ENCODE measurements around the gene PVALEF. TPM values are rescaled to one million over a fixed set of nuclear protein-coding genes. Genes with fewer than 3 reads are reported as not detected.
A peak's percentile ranks its signal among the peaks of the same experiment; 100 is the strongest.

PVALEF gene
- total and polyA plus RNA-seq, 2 of the 8 experiments (the other 6 are each of a cell fraction or from before 2014, with no cell fraction given), result 0.03 TPM; not detected in 1

DNA sequence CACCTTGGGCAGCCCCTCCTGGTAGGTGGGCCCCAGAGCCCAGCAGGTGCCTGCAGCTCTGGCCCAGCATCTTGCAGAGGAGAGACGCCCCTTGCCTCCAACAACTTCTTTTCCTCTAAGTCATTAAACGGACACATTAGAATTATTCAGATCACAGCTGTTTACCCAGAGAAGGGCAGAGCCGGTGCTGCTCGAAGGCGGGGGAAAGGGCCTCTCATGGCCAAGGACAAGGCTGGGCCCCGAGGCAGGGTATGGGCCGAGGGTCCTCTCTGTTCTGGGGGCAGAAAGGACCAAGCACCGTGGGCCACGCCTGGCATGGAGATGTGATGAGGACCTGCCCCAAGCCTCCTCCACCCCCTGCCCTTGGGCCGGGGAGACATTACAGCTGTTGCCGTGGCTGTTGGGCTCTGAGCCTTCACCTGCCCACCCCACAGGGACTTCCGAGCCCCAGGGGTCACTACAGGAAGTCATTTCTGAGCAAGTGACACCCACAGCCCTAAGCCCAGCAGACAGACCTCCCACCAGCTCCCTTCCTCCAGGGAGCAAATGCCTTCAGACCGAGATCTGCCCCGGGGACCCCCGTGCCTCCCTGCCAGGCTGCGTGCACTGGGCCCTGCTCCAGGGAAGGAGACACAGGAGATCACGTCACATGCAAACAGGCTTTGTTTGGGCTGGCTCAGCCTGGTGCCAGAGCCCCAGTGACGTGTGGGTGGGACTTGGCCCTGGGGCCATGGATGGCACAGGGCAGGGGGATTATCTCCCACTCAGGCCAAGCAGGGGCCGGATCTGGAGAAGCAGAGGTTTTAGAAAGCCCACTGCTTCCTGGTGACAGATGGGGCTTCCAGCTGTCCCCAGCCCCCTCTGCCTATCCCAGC is 699 bp upstream of the PVALEF start:
- Histone ChIP-seq H3K14ac (ENCODE audit: insufficient read length) (no peak overlapping the region), H4K5ac (ENCODE audit: insufficient read length, low read depth, low read length) (no peak overlapping the region), H2BK120ac (replicated peaks; ENCODE audit: low read depth, low read length) (no peak overlapping the region), H2AFZ (ENCODE audit: low read length) (no peak overlapping the region), H3K79me1 (ENCODE audit: low read depth, low read length) (no peaks in the 10 kb centered on the region), H3K27me3 (replicated peaks in 1 of 4; ENCODE audit: control insufficient read depth in 3 of 4, extremely low read depth in 1 of 4, insufficient read depth in 3 of 4, low read length in 3 of 4) (peaks cover 0 to 7% (median 4%) of the 10 kb centered on the region in 4 experiments; a peak in 5 of 7 replicates), H3K4me2 (ENCODE audit: insufficient read depth in 1 of 2, low read depth in 2 of 2, low read length in 2 of 2) (no peak overlapping the region), H4K20me1 (replicated peaks in 1 of 2; ENCODE audit: control insufficient read depth in 1 of 2, insufficient read depth in 2 of 2, low read length in 2 of 2) (peaks cover 0 to 3% of the 10 kb centered on the region in 2 experiments), H3K4me3 (ENCODE audit: extremely low read depth in 1 of 4, insufficient read depth in 2 of 4, low read depth in 3 of 4, low read length in 4 of 4) (no peak overlapping the region), H3K79me2 (ENCODE audit: control insufficient read depth in 1 of 2, insufficient read depth in 2 of 2, low read length in 2 of 2) (no peaks in the 10 kb centered on the region; a peak in 1 of 4 replicates), H4K91ac (replicated peaks; ENCODE audit: insufficient read length, low read length) (no peak overlapping the region), H3K27ac (ENCODE audit: low read depth, low read length) (no peak overlapping the region), H3K9ac (replicated peaks in 1 of 4; ENCODE audit: extremely low read depth in 1 of 4, low read depth in 3 of 4, low read length in 3 of 4) (no peak overlapping the region), H2BK5ac (ENCODE audit: low read depth, low read length) (no peak overlapping the region), H2AK5ac (ENCODE audit: low read depth, low read length) (no peak overlapping the region), H3K56ac (replicated peaks; ENCODE audit: insufficient read length, low read depth, low read length) (no peak overlapping the region), H2BK15ac (ENCODE audit: low read length) (peak overlapping the region; percentile 99; the same call in 1 of the 2 replicates), H2BK20ac (ENCODE audit: low read length) (no peak overlapping the region), H4K8ac (ENCODE audit: extremely low read depth, insufficient read depth, low read length) (peak overlapping the region; percentile 51; the same call in 1 of the 2 replicates), H3K36me3 (ENCODE audit: control insufficient read depth in 2 of 4, insufficient read depth in 4 of 4, low read length in 3 of 4) (no peaks in the 10 kb centered on the region; a peak in 1 of 8 replicates), H3K18ac (ENCODE audit: extremely low read depth, low read length) (no peak overlapping the region), H3K23ac (ENCODE audit: insufficient read length) (no peak overlapping the region), H3K23me2 (ENCODE audit: low read depth, low read length) (peaks cover 5% of the 10 kb centered on the region; the same call in 1 of the 2 replicates), H3K4ac (replicated peaks; ENCODE audit: insufficient read length, low read depth, low read length) (no peak overlapping the region), H3K4me1 (replicated peaks in 1 of 4; ENCODE audit: control insufficient read depth in 3 of 4, insufficient read depth in 4 of 4, low read length in 3 of 4) (peaks cover 0 to 12% (median 3%) of the 10 kb centered on the region in 4 experiments; a peak in 4 of 7 replicates), H3K9me3 (ENCODE audit: insufficient read depth in 2 of 2, low read depth in 1 of 2, low read length in 1 of 2) (no peaks in the 10 kb centered on the region), H2BK12ac (ENCODE audit: low read depth, low read length) (0 out of 2 replicates have a peak overlapping the region, but pooled peaks have one; percentile 27)
- DNase-seq (ENCODE audit: low read depth in 1 of 2, low spot score in 2 of 2) (no peak), FAIRE-seq (no peak)
- POLR2A ChIA-PET (ENCODE audit: partially characterized antibody), result interaction anchor here (0.7 to 1.6 kb wide), 7 partner anchors 8 to 344 kb away, joined by 3 to 5 read pairs (median 3); partner anchors contain the start of genes NDUFAF8 and TEPSIN
- CTCF ChIA-PET (ENCODE audit: partially characterized antibody), result interaction anchor here (0.6 to 1.3 kb wide), 7 partner anchors 14 to 624 kb away, joined by 3 to 5 read pairs (median 3); no protein-coding TSS in a partner anchor
- 78% methylated on average over 18 of the region's 19 CpGs; no CpG with 5 or more reads in 1 of the 2 experiments for WGBS, 2 experiments (ENCODE audit: extremely low coverage in 1 of 2, insufficient coverage in 1 of 2, insufficient read length in 1 of 2, insufficient replicate concordance in 2 of 2, low coverage in 1 of 2, low lambda C conversion rate in 2 of 2, missing lambda C conversion rate in 1 of 2)
- TF ChIP-seq GTF2F1 (IDR thresholded peaks at IDR 0.05; ENCODE audit: borderline replicate concordance, low read depth, low read length) (no peak), POU5F1 (IDR thresholded peaks at IDR 0.05; ENCODE audit: low read depth, low read length) (no peak), BACH1 (IDR thresholded peaks at IDR 0.05; ENCODE audit: low read length) (no peak), KDM1A (IDR thresholded peaks at IDR 0.05; ENCODE audit: borderline replicate concordance, low read length) (no peak), TBP (IDR thresholded peaks at IDR 0.05; ENCODE audit: low read depth, low read length) (no peak), CEBPB (IDR thresholded peaks at IDR 0.05; ENCODE audit: low read depth, low read length) (no peak), HDAC6 (IDR thresholded peaks at IDR 0.05; ENCODE audit: low read depth, low read length) (no peak), SIX5 (IDR thresholded peaks at IDR 0.05; ENCODE audit: low read depth, low read length) (no peak), CHD2 (IDR thresholded peaks at IDR 0.05; ENCODE audit: low read length) (no peak), JUN (IDR thresholded peaks at IDR 0.05; ENCODE audit: low read depth, low read length) (no peak), ZNF274 (IDR thresholded peaks at IDR 0.05; ENCODE audit: borderline replicate concordance, extremely low read depth, low read length) (no peak), SP2 (IDR thresholded peaks at IDR 0.05; ENCODE audit: low read length) (no peak)
